Myocyte (in vitro differentiated cells): ENCODE measurements around the gene TAF11L4. TPM values are rescaled to one million over a fixed set of nuclear protein-coding genes. Genes with fewer than 3 reads are reported as not detected.
"Not testable (repeated sequence)": the region's sequence is repeated elsewhere in the genome, so short reads cannot be mapped to it uniquely, and the experiment has no call there.

Experiments
- DNase-seq: peaks from one replicate; pipeline ENCODE4 v3.0.0-alpha.2; 2012; ENCODE audit warnings: low read depth
- polyA plus RNA-seq: library from polyadenylated mRNA; unstranded; fragments of >200 nt; gene quantifications from one replicate; pipeline ENCODE4 v1.2.1, GENCODE V29; 2012; ENCODE audit warnings: missing spikeins
- total RNA-seq: library from RNA; depleted of rRNA; stranded (reverse); fragments of >200 nt; gene quantifications from 2 replicates; pipeline ENCODE4 v1.2.3, GENCODE V29; 2014

Gene TAF11L4
- not detected in 2 replicates for total RNA-seq
- not detected for polyA plus RNA-seq

DNA sequence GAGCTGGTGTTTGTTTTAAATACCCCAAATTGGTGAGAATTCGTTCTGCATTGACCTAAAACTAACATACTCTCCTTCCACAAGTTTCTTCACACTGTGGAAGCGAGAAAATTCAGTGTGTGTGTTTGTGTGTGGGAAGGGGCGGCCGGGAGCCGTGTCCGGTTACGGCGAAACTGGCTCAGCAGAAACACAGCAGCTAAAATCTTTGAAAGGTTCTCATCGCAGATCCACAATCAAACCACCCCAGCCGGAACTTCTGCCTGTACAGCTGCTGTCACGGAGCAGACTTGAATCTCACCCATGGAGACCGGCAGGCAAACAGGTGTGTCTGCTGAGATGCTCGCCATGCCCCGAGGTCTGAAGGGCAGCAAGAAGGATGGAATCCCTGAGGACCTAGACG lies at the start of gene TAF11L4:
TSS of gene TAF11L4 (plus strand) at position 301 of the 400 bp plus-strand sequence.
- not testable (repeated sequence) for DNase-seq

DNA sequence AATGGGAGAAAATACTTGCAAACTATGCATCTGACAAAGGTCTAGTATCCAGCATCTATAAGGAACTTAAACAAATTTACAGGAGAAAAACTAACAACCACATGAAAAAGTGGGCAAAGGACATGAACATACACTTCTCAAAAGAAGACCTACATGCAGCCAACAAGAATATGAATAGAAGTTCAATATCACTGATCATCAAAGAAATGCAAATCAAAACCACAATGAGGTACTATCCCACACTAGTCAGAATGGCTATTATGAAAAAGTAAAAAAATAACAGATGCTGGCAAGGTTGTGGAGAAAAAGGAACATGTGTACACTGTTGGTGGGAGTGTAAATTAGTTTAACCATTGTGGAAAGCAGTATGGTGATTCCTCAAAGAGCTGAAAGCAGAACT lies 46.5 kb upstream of the TAF11L4 start:
- not testable (repeated sequence) for DNase-seq

DNA sequence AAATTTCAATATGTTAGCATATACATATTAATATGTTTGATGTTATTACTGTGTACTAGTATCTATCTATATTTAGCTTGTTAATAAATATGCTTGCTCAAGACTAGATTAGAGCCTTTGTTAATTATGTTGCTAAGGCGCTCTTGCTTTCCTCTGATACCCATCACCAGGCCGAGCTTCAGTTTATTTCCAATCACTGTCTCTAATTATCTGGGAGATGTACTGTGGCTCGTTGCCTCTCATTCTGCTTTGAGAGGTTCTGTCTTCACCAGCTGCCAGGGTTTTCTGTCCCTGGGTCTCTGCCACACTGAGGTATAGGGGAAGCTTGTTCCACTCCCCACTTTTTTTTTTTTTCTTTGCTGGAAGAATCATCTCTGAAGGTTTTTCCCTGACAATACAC lies 44.6 kb upstream of the TAF11L4 start:
- no peak for DNase-seq

DNA sequence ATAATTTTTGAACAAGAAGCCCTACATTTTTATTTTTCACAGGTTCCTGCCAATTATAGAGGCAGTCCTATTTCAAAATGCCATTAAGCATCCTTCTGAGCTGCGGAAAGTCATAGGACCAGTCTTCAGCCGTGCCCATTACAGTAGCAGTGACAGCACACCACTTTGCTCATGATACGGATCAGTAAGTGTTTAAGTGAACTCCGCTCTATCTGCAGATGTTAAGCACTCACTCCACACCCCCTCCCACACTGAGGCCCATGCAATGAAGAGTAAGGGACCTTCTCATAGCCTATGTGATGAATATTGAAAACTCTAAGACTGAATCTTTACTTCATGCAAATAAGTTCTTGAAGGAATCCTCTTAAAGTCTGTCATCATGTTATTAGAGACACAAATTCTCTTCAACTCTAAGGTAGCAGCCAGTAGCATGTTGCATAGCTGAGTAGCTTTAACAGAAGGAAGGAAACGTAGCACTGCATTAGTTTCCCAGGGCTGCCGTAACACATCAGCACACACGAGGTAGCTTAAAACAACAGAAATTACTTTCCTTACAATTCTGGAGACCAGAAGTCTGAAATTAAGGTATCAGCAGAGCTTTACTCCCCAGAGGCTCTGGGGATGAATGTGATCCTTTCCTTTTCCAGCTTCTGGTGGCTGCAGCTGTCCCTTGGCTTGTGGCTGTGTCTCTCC lies 43.9 kb upstream of the TAF11L4 start:
- DNase-seq = no peak

DNA sequence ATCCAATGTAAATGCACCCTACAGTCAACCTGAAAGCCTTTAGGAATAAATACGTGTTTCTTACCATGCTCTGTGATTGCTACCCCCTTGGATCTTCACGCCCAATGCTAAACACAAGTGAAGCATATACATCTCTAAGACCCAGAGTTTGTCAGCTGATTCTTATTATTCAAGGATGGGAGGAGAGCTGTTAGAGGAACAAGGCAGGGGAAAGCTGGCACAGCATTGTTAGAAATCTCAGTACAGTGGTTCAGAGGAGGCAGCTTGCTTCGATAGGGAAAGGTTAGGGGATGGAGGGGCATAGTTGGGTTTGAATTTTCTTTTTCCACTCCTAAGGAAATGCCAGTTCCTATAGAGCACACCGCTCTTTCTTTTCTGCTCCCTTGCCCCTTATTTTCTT lies 40.2 kb upstream of the TAF11L4 start:
- DNase-seq = no peak

DNA sequence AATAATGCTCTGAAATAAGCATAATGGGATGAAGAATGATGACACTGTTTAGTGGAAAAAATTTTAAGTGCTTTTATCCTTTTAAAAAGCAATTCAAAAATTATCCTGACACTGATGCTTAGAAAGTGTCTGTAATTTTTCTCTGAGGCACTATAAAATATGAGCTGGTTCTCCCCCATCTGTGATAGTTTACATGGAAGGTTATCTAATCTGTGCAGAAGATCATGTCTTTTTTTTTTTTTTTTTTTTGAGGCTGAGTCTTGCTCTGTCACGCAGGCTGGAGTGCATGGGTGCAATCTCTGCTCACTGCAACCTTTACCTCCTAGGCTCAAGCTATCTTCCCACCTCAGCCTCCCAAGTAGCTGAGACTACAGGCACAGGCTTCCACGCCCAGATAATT lies 38.8 kb upstream of the TAF11L4 start:
- no peak for DNase-seq

DNA sequence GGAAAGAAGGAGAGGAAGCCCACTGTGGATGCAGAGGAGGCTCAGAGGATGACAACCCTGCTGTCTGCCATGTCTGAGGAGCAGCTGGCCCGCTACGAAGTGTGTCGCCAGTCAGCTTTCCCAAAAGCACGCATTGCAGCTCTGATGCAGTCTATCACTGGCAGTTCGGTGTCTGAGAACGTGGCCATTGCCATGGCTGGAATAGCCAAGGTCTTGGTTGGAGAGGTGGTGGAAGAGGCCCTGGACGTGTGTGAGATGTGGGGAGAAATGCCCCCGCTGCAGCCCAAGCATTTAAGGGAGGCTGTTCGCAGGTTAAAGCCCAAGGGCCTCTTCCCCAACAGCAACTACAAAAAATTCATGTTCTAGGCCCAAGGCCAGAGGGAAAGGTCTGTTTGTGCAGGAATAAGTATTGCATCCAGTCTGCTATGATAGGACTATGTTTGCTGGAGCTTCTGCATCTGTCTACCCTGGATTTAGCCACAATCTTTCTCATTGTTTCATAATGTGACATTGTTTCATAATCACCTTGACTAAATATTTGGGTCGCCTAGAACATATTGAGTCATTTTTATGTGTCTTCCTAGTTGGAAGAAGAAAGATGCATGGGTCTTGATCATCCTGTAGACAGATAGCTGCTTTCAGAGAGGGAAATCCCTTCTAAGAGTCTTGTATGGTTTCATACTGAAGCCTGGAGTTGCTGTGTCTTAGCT lies 35.0 kb upstream of the TAF11L4 start:
- not testable (repeated sequence) for DNase-seq

DNA sequence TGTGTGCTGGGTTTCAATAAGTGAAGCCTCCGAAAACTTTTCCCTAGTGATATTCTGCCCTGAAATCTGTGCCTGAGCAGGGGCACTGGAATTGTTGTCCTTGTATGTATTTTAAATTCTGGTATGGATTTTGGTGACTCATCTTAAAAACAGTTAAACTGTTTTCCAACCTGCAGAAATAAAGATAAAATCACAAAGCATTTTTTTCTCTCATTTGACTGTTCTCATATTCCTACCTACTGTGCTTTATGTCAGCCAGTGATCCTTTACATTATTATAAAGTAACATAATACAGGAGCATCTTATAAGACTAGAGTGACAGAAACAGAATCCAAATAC lies 34.5 kb upstream of the TAF11L4 start:
- DNase-seq = no peak

DNA sequence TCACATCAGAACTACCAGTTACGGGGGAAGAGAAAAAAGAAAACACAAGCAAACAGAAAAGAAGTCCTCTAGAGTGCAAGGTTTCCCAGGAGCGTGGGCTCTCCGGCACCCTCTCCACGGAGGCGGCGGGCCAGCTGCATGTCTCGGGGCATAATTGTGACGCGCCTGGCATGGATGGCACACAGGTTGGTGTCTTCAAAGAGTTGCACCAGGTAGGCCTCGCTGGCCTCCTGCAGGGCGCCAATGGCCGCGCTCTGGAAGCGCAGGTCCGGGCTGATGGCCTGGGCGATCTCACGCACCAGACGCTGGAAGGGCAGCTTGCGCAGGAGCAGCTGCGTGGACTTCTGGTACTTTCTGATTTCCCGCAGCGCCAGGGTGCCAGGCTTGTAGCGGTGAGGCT lies 30.3 kb upstream of the TAF11L4 start:
- DNase-seq = not testable (repeated sequence)

DNA sequence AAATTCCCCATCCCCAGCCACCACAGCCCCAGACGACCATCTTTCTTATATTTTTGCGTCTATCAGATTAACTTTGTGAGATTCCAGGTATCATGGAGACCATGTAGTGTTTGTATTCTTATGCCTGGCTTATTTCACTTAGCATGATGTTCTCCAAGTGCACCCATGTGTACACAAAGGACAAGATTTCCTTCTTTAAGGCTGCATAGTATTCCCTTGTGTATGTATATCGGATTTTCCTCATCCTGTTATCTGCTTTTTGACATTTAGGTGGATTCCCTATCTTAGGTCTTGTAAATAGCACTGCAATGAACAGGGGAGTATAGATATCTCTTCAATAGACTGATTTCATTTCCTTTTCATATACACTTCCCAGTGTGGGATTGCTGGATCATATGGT lies 28.8 kb upstream of the TAF11L4 start:
- DNase-seq = no peak

DNA sequence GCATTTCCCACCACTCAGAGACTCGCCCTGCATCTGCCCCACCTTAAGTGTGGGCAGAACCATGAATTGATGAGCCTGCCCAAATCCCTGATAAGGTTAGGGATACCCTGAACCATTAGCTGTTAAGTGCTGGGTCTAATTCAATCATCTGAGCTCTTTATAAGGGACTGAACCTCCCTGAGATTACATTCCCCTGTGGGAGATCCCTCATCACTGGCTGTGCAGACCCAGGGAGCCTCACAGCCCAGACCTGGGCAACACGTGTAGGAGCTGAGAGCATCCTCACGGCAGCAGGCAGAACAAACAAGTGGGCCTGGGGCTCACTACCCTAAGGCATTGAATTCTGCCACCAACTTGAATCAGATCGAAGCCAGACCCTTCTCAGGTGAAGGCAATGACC lies 24.2 kb upstream of the TAF11L4 start:
- DNase-seq = no peak

DNA sequence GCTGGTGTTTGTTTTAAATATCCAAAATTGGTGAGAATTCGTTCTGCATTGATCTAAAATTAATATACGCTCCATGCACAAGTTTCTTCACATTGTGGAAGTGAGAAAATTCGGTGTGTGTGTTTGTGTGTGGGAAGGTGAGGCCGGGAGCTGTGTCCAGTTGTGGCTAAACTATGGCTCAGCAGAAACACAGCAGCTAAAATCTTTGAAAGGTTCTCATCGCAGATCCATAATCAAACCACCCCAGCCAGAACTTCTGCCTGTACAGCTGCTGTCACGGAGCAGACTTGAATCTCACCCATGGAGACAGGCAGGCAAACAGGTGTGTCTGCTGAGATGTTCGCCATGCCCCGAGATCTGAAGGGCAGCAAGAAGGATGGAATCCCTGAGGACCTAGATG lies 23.7 kb upstream of the TAF11L4 start, which contains the start of gene TAF11L2:
TSS of gene TAF11L2 (plus strand) at position 301 of the 400 bp plus-strand sequence.
- not testable (repeated sequence) for DNase-seq

DNA sequence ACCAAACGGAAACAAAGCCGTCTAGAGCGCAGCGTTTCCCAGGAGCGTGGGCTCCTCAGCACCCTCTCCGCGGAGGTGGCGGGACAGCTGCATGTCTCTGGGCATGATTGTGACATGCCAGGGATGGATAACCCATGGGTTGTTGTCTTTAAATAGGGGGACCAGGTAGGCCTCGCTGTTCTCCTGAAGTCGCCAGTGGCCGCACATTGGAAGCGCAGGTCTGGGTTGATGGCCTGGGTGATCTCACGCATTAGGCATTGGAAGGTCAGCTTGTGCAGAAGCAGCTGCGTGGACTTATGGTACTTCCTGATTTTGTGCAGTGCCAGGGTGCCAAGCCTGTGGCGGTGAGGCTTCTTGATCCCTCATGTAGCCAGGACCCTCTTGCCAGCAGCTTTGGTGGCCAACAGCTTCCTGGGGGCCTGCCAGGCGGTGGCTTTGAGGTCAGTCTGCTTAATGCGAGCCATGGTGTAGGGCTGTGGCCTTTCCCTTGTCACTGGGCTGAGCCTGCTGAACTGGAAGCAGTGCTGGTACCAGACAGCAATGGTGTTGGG lies 9.8 kb upstream of the TAF11L4 start:
- DNase-seq = no peak

DNA sequence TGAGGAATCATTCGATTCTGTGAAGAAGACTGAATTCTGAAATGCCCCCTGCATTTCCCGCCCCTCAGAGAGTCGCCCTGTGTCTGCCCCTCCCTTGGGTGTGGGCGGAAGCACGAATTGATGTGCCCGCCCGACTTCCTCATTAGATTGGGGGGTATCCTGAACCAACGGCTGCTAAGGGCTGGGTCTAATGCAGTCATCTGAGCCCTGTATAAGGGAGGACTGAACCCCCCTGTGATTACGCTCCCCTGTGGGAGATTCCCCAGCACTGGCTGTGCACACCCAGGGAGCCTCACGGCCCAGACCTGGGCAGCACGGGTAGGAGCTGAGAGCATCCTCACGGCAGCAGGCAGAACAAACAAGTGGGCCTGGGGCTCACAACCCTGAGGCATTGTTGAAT lies 4.1 kb upstream of the TAF11L4 start:
- not testable (repeated sequence) for DNase-seq

DNA sequence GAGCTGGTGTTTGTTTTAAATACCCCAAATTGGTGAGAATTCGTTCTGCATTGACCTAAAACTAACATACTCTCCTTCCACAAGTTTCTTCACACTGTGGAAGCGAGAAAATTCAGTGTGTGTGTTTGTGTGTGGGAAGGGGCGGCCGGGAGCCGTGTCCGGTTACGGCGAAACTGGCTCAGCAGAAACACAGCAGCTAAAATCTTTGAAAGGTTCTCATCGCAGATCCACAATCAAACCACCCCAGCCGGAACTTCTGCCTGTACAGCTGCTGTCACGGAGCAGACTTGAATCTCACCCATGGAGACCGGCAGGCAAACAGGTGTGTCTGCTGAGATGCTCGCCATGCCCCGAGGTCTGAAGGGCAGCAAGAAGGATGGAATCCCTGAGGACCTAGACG lies 3.5 kb upstream of the TAF11L4 start, which contains the start of gene TAF11L3:
TSS of gene TAF11L3 (plus strand) at position 301 of the 400 bp plus-strand sequence.
- not testable (repeated sequence) for DNase-seq

DNA sequence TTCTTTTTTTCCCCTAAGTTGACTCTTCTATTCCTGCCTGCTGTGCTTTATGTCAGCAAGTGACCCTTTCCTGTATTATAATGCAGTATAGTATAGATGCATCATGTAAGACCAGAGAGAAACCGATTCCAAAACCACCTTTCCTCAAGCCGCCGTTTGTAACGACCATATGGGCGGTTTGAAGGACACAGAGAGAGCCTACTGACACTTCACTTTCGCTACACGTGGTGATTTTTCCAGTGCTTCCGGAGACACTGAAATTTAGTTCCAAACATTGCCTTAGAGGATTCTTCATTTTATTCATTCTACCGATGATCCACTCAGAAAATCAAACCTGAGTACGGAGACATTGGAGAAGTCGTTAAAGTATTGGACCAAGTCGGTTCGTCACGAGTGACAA lies 2.1 kb upstream of the TAF11L4 start:
- DNase-seq = not testable (repeated sequence)

DNA sequence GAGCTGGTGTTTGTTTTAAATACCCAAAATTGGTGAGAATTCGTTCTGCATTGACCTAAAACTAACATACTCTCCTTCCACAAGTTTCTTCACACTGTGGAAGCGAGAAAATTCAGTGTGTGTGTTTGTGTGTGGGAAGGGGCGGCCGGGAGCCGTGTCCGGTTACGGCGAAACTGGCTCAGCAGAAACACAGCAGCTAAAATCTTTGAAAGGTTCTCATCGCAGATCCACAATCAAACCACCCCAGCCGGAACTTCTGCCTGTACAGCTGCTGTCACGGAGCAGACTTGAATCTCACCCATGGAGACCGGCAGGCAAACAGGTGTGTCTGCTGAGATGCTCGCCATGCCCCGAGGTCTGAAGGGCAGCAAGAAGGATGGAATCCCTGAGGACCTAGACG lies 3.3 kb downstream of the TAF11L4 start, which contains the start of gene TAF11L5:
TSS of gene TAF11L5 (plus strand) at position 301 of the 400 bp plus-strand sequence.
- not testable (repeated sequence) for DNase-seq

DNA sequence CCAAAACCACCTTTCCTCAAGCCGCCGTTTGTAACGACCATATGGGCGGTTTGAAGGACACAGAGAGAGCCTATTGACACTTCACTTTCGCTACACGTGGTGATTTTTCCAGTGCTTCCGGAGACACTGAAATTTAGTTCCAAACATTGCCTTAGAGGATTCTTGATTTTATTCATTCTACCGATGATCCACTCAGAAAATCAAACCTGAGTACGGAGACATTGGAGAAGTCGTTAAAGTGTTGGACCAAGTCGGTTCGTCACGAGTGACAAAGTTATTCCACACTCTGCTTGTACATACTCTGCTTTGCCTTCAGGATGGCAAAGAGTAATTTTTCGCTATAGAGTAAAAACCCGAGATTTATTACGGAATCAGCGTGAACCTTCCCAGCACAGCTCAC lies 4.9 kb downstream of the TAF11L4 start:
- DNase-seq = not testable (repeated sequence)

DNA sequence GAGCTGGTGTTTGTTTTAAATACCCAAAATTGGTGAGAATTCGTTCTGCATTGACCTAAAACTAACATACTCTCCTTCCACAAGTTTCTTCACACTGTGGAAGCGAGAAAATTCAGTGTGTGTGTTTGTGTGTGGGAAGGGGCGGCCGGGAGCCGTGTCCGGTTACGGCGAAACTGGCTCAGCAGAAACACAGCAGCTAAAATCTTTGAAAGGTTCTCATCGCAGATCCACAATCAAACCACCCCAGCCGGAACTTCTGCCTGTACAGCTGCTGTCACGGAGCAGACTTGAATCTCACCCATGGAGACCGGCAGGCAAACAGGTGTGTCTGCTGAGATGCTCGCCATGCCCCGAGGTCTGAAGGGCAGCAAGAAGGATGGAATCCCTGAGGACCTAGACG lies 6.8 kb downstream of the TAF11L4 start, which contains the start of gene TAF11L6:
TSS of gene TAF11L6 (plus strand) at position 301 of the 400 bp plus-strand sequence.
- DNase-seq = not testable (repeated sequence)
